ENCODE measurements around the gene CEACAM20. TPM values are rescaled to one million over a fixed set of nuclear protein-coding genes. Genes with fewer than 3 reads are reported as not detected.

Gene CEACAM20
- total RNA-seq, 1 experiment from 2014 or later, result not detected

DNA sequence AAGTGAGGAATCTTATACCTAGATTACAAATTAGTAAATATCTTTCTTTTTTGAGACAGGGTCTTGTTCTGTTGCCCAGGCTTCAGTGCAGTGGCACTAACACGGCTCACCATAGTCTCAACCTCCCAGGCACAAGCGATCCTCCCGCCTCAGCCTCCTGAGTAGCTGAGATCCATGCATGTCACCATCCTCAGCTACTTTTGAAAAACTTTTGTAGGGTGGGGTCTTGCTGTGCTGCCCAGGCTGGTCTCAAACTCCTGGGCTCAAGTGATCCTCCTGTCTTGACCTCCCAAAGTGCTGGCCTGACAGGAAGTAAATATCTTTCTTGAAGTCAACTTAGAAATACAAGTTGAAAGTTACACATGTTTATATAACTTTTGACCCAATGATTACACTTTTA is 20.0 kb upstream of the CEACAM20 start:
- TF ChIP-seq, protein P1, sequence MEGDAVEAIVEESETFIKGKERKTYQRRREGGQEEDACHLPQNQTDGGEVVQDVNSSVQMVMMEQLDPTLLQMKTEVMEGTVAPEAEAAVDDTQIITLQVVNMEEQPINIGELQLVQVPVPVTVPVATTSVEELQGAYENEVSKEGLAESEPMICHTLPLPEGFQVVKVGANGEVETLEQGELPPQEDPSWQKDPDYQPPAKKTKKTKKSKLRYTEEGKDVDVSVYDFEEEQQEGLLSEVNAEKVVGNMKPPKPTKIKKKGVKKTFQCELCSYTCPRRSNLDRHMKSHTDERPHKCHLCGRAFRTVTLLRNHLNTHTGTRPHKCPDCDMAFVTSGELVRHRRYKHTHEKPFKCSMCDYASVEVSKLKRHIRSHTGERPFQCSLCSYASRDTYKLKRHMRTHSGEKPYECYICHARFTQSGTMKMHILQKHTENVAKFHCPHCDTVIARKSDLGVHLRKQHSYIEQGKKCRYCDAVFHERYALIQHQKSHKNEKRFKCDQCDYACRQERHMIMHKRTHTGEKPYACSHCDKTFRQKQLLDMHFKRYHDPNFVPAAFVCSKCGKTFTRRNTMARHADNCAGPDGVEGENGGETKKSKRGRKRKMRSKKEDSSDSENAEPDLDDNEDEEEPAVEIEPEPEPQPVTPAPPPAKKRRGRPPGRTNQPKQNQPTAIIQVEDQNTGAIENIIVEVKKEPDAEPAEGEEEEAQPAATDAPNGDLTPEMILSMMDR (IDR thresholded peaks at IDR 0.05; ENCODE audit: unreplicated experiment), result no peak
- Mint-ChIP-seq H3K4me3 (ENCODE audit: unreplicated experiment) (no peak overlapping the region), H3K36me3 (ENCODE audit: insufficient read depth, unreplicated experiment) (no peaks in the 10 kb centered on the region), H3K9me3 (ENCODE audit: unreplicated experiment) (peaks cover 1% of the 10 kb centered on the region), H3K27ac (ENCODE audit: low read depth, unreplicated experiment) (no peak overlapping the region), H3K4me1 (ENCODE audit: insufficient read depth, unreplicated experiment) (peaks cover 14% of the 10 kb centered on the region), H3K27me3 (ENCODE audit: insufficient read depth, unreplicated experiment) (peaks cover 16% of the 10 kb centered on the region)
- no peak for DNase-seq (ENCODE audit: unreplicated experiment)
- POLR2A ChIA-PET, result no interaction called here
- intact Hi-C loops (cut with micrococcal nuclease), result no loop called here
- BruUV-seq (replicated peaks), result no TSS peak
- CTCF ChIA-PET, result no interaction called here

DNA sequence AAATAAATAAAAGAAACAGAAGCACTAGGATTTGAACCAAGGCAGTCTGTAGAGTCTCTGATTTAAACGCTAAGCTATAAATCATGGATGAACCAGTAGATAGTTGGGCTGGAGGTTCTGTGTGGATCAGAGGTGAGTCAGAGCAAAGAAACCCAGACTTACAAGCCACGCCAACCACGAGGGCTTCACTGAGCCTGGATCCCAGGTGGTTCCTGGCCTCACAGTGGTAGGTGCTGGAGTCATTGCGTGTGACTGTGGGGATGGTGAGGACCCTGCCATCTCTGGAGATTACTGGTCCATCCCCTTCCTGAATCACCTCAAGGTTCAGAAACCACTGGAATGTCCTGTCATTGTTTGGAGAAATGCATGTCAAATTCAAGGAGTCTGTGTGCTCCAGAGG is 19.3 kb upstream of the CEACAM20 start:
- intact Hi-C loops (cut with micrococcal nuclease), result no loop called here
- Mint-ChIP-seq H3K27ac (ENCODE audit: low read depth, unreplicated experiment) (no peak overlapping the region), H3K27me3 (ENCODE audit: insufficient read depth, unreplicated experiment) (peaks cover 24% of the 10 kb centered on the region), H3K4me1 (ENCODE audit: insufficient read depth, unreplicated experiment) (peaks cover 12% of the 10 kb centered on the region), H3K9me3 (ENCODE audit: unreplicated experiment) (peaks cover 7% of the 10 kb centered on the region), H3K36me3 (ENCODE audit: insufficient read depth, unreplicated experiment) (no peaks in the 10 kb centered on the region), H3K4me3 (ENCODE audit: unreplicated experiment) (no peak overlapping the region)
- BruUV-seq (replicated peaks), result no TSS peak
- ChIA-PET CTCF (interaction anchor here (0.5 to 1.1 kb wide), 2 partner anchors 9 to 23 kb away, joined by 3 read pairs; no protein-coding TSS in a partner anchor), POLR2A (no interaction called here)
- TF ChIP-seq, protein P1 (IDR thresholded peaks at IDR 0.05; ENCODE audit: unreplicated experiment), result no peak
- no peak for DNase-seq (ENCODE audit: unreplicated experiment)

DNA sequence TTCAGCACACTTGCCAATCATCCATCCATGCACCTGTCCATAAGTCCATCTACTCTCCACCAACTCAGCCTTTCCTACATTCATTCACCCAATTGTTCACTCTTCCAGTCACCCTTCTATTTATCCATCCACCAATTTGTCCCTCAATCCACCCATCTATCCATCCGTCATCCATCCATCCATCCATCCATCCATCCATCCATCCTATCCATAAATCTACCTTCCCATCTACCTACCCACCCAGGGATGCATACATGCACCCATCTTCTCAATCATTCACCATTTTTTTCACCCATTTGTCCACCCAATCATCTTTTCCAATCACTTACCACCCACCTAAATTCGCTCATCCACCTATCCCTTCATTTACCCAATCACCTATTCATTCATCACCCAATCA is 14.6 kb upstream of the CEACAM20 start:
- no peak for DNase-seq (ENCODE audit: unreplicated experiment)
- no peak overlapping the region for H3K27ac Mint-ChIP-seq (ENCODE audit: low read depth, unreplicated experiment)
- intact Hi-C loops (cut with micrococcal nuclease), result no loop called here
- peaks cover 7% of the 10 kb centered on the region for H3K9me3 Mint-ChIP-seq (ENCODE audit: unreplicated experiment)
- POLR2A ChIA-PET, result no interaction called here
- peaks cover 35% of the 10 kb centered on the region for H3K27me3 Mint-ChIP-seq (ENCODE audit: insufficient read depth, unreplicated experiment)
- no TSS peak for BruUV-seq (replicated peaks)
- TF ChIP-seq, protein P1 (IDR thresholded peaks at IDR 0.05; ENCODE audit: unreplicated experiment), result no peak
- H3K36me3 Mint-ChIP-seq (ENCODE audit: insufficient read depth, unreplicated experiment), result peaks cover 7% of the 10 kb centered on the region
- H3K4me3 Mint-ChIP-seq (ENCODE audit: unreplicated experiment), result no peak overlapping the region
- peaks cover 4% of the 10 kb centered on the region for H3K4me1 Mint-ChIP-seq (ENCODE audit: insufficient read depth, unreplicated experiment)
- CTCF ChIA-PET, result interaction anchor here (0.7 kb wide), 1 partner anchor 33 kb away, joined by 3 read pairs; no protein-coding TSS in a partner anchor

DNA sequence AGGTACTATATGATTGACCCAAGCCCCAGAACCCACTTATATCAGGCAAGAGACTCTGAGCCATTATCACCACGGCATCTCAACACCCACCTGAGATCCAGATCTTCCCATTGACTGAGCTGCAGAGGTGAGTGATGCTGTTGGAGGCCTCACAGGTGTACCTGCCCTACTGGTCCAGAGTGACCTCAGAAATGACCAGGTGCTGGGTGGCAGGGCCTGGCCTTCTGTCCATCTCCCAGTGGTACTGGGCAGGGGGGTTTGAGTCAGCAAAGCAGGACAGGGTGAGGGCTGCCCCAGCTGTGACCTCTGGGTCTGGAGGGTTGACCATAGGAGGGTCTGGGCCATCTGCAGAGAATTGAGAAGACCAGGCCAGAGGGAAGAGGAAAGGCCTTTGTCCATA is 13.2 kb upstream of the CEACAM20 start:
- H3K27me3 Mint-ChIP-seq (ENCODE audit: insufficient read depth, unreplicated experiment), result peaks cover 38% of the 10 kb centered on the region
- H3K9me3 Mint-ChIP-seq (ENCODE audit: unreplicated experiment), result peaks cover 16% of the 10 kb centered on the region
- no peak for DNase-seq (ENCODE audit: unreplicated experiment)
- ChIA-PET POLR2A (no interaction called here), CTCF (interaction anchor here (1.1 kb wide), 1 partner anchor 13 kb away, joined by 3 read pairs; the partner anchor contains the start of gene CEACAM20)
- intact Hi-C loops (cut with micrococcal nuclease), result no loop called here
- peaks cover 10% of the 10 kb centered on the region for H3K4me1 Mint-ChIP-seq (ENCODE audit: insufficient read depth, unreplicated experiment)
- H3K36me3 Mint-ChIP-seq (ENCODE audit: insufficient read depth, unreplicated experiment), result peaks cover 7% of the 10 kb centered on the region
- H3K4me3 Mint-ChIP-seq (ENCODE audit: unreplicated experiment), result no peak overlapping the region
- no peak overlapping the region for H3K27ac Mint-ChIP-seq (ENCODE audit: low read depth, unreplicated experiment)
- TF ChIP-seq, protein P1 (IDR thresholded peaks at IDR 0.05; ENCODE audit: unreplicated experiment), result no peak
- BruUV-seq (replicated peaks), result no TSS peak

Measured in MCF 10A (cell line).